ENCODE measurements around the gene TMEM132C.

The TMEM132C gene

GRCh38 chr12:128675576-128675975, 408.6 kb downstream of the TMEM132C start:
- H3K27me3 ChIP-seq (ENCODE audit: low read length) = no peaks in the 10 kb centered on the region
- H3K4me3 ChIP-seq (ENCODE audit: insufficient read depth, low read length, poor library complexity, severe bottlenecking) = no peak overlapping the region
- no peak overlapping the region for H3K4me2 ChIP-seq (ENCODE audit: low read depth, low read length, poor library complexity, severe bottlenecking)
- H3K27ac ChIP-seq (ENCODE audit: low read depth, low read length) = no peak overlapping the region
- no peaks in the 10 kb centered on the region for H4K20me1 ChIP-seq (ENCODE audit: low read depth, low read length)
- 0 out of 2 replicates have a peak, but pooled peaks cover 5% of the 10 kb centered on the region for H3K9me3 ChIP-seq (ENCODE audit: insufficient read depth, low read length)
- H3K36me3 ChIP-seq (ENCODE audit: low read length) = no peaks in the 10 kb centered on the region
- H3K79me2 ChIP-seq (ENCODE audit: insufficient read depth, low read length) = no peaks in the 10 kb centered on the region
- no peaks in the 10 kb centered on the region for H3K9me2 ChIP-seq (replicated peaks; ENCODE audit: insufficient read depth, low read length)
- no peaks in the 10 kb centered on the region for H3F3A ChIP-seq (ENCODE audit: insufficient read depth)
- no peak overlapping the region for H3K9ac ChIP-seq (ENCODE audit: low read length)
- H2AFZ ChIP-seq (ENCODE audit: low read depth, low read length, severe bottlenecking) = no peak overlapping the region
- TF ChIP-seq EZH2phosphoT487 (conservative IDR thresholded peaks at IDR 0.05; ENCODE audit: low read length) = no peak
- no peak for TF ChIP-seq CTCF (IDR thresholded peaks at IDR 0.05; ENCODE audit: insufficient read depth, low read length, poor library complexity, severe bottlenecking)

- no peaks in the 10 kb centered on the region for H3K79me2 ChIP-seq (ENCODE audit: insufficient read depth, low read length)
- no peaks in the 10 kb centered on the region for H3F3A ChIP-seq (ENCODE audit: insufficient read depth)
- H4K20me1 ChIP-seq (ENCODE audit: low read depth, low read length) = no peaks in the 10 kb centered on the region
- TF ChIP-seq EZH2phosphoT487 (conservative IDR thresholded peaks at IDR 0.05; ENCODE audit: low read length) (no peak), CTCF (IDR thresholded peaks at IDR 0.05; ENCODE audit: insufficient read depth, low read length, poor library complexity, severe bottlenecking) (no peak)
- no peak overlapping the region for H3K9ac ChIP-seq (ENCODE audit: low read length)
- no peak overlapping the region for H3K27ac ChIP-seq (ENCODE audit: low read depth, low read length)
- no peaks in the 10 kb centered on the region for H3K27me3 ChIP-seq (ENCODE audit: low read length)
- H3K9me2 ChIP-seq (replicated peaks; ENCODE audit: insufficient read depth, low read length) = no peaks in the 10 kb centered on the region
- H3K36me3 ChIP-seq (ENCODE audit: low read length) = no peaks in the 10 kb centered on the region
- H3K4me3 ChIP-seq (ENCODE audit: insufficient read depth, low read length, poor library complexity, severe bottlenecking) = no peak overlapping the region
- H3K9me3 ChIP-seq (ENCODE audit: insufficient read depth, low read length) = no peaks in the 10 kb centered on the region
- no peak overlapping the region for H2AFZ ChIP-seq (ENCODE audit: low read depth, low read length, severe bottlenecking)
- H3K4me2 ChIP-seq (ENCODE audit: low read depth, low read length, poor library complexity, severe bottlenecking) = no peak overlapping the region
Measured at GRCh38 chr12:128680555-128680954, 413.6 kb downstream of the TMEM132C start.

- Histone ChIP-seq H3K27me3 (ENCODE audit: low read length) (no peaks in the 10 kb centered on the region), H3K36me3 (ENCODE audit: low read length) (no peaks in the 10 kb centered on the region), H4K20me1 (ENCODE audit: low read depth, low read length) (no peaks in the 10 kb centered on the region), H3K9ac (ENCODE audit: low read length) (no peak overlapping the region), H3F3A (ENCODE audit: insufficient read depth) (no peaks in the 10 kb centered on the region), H2AFZ (ENCODE audit: low read depth, low read length, severe bottlenecking) (no peak overlapping the region), H3K9me2 (replicated peaks; ENCODE audit: insufficient read depth, low read length) (no peaks in the 10 kb centered on the region), H3K79me2 (ENCODE audit: insufficient read depth, low read length) (no peaks in the 10 kb centered on the region), H3K4me3 (ENCODE audit: insufficient read depth, low read length, poor library complexity, severe bottlenecking) (no peak overlapping the region), H3K27ac (ENCODE audit: low read depth, low read length) (no peak overlapping the region), H3K4me2 (ENCODE audit: low read depth, low read length, poor library complexity, severe bottlenecking) (no peak overlapping the region), H3K9me3 (ENCODE audit: insufficient read depth, low read length) (no peaks in the 10 kb centered on the region)
- no peak for TF ChIP-seq CTCF (IDR thresholded peaks at IDR 0.05; ENCODE audit: insufficient read depth, low read length, poor library complexity, severe bottlenecking)
- TF ChIP-seq EZH2phosphoT487 (conservative IDR thresholded peaks at IDR 0.05; ENCODE audit: low read length) = no peak
Measured at GRCh38 chr12:128682548-128683275, 415.7 kb downstream of the TMEM132C start.
